Ecto neural progenitor cell (in vitro differentiated cells): ENCODE results near the gene CLEC16A.

Experiments
- DNase-seq: peaks from one replicate; pipeline ENCODE4 v3.0.0-alpha.2; 2018; ENCODE audit warnings: low spot score

The CLEC16A gene

DNA sequence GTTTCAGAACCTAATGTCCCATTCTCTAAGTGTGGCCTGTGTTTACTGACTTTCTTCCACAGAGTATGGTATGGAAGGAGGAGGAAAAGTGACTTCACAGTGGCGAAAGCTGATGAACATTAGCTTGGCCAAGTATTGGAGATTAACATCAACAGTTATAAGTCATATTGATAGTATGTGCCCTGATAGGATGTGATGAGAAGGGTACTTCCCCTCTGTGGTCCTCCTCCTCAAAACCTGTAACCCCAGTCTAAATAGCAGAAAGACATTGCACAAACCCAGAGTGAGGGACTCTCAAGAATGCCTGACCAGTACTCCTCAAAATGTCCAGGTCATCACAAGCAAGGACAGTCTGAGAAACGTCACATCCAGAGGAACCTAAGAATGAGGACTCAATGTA lies 73.1 kb downstream of the CLEC16A start:
- no peak for DNase-seq

DNA sequence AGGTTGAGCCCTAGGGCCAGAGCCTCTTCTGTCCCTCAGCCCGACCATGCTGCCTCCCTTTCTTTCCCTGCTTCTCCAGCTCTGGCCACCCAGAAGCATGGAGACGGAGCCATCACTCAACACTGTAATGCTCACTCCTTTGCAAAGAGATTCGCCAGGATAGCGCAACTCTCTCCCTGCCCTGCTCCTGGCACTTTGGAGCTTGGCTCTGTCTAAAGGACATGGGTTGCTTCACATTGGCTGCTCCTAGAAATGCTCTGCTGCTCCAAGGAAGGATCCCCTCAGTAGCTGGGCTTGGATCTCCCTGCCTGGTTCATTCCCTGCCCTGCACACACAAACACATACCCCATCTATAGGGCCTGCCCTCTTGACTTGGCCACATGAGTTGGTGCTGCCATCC lies 76.0 kb downstream of the CLEC16A start:
- no peak for DNase-seq

- no peak for DNase-seq
Observed at GRCh38 chr16:11020792-11021551, 76.6 kb downstream of the CLEC16A start.

DNA sequence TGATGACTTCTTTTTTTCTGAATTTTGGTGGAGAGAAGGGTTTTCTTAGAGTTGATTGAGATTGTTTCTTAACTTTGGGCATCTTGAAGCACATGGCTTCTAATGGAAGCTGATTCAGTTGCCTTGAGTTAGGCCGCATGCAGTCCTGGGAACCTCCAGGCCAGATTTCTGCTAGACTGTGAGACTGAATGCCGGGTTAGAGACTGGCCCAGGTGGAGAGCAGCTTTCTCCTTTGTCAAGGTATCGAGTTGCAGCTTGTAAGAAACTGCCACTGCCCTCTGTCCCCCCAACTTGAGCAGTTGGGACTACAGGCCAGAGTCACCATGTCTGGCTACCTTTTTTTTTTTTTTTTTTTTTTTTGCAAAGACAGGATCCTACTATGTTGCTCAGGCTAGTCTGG lies 77.6 kb downstream of the CLEC16A start:
- no peak for DNase-seq

DNA sequence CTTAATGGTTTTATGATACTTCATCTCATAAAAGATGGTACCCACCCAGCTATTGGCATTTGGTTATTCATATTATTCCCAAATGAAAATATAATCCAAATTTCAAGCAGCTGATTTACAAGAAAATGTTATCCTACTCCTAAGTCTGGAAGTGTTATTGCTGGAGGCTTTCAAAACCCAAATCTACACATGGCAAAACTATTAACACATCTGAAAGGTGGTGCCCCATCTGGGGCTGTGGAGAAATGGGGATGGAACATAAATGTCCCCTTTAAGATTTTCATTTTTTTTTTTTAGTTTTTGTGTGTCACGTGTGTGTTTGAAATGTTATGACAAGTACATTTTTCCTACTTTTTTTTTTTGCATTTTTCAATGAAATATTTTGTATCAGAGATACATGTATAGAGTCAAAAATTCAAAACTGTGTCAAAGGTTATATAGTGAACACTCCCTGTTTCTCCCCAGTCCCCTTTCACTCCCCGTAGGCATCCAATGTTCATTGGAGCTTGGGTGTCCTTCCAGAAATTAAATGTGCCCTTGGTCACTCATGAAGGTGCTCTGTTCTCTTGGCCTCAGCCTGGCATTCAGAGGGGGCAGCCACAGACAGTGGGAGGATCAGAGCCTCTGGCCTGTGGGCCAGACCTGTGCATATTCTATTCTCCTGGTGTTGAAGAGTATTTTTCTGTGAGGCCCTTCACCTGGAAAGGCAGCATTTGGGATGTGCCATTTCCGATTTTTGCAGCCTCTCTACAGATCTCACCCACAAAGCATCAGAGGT lies 79.1 kb downstream of the CLEC16A start:
- no peak for DNase-seq

DNA sequence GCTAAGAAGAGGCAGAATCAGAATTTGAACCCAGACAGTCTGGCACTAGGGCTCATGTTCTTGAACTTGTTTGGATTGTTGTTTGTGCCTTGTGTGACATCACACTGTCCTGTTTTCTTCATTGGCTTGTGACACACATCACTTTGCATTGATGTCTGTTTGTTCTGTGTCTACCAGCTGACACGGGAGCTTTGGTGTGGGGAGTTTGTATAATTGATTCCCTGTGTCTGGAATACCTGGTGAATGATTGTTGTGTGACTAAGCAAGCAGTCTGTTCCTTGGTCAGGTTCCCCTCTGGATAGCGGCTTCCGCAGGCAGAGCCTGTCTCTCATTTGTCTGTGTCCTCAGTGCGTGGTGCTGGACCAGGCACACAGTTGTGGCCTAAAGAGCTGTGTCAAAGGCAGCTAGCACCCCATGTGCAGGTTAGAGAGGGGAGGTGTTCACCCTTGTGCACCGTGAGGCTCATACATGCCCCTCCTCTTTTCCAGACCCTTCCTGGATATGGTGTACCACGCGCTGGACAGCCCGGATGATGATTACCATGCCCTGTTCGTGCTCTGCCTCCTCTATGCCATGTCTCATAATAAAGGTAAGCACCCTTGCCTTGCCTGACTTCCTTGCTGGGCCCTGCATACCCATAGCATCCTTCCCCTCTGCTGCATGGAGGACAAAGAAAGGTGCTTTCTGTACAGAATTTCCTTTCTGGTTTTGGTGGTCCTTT lies 80.1 kb downstream of the CLEC16A start:
- DNase-seq, result no peak

- DNase-seq, result no peak
Observed at GRCh38 chr16:11025120-11025531, 80.8 kb downstream of the CLEC16A start.

GRCh38 chr16:11029948-11030347 lies 85.6 kb downstream of the CLEC16A start:
- DNase-seq, result no peak

GRCh38 chr16:11030990-11031510 lies 86.7 kb downstream of the CLEC16A start:
- no peak for DNase-seq

GRCh38 chr16:11032000-11032921 lies 87.9 kb downstream of the CLEC16A start:
- no peak for DNase-seq

DNA sequence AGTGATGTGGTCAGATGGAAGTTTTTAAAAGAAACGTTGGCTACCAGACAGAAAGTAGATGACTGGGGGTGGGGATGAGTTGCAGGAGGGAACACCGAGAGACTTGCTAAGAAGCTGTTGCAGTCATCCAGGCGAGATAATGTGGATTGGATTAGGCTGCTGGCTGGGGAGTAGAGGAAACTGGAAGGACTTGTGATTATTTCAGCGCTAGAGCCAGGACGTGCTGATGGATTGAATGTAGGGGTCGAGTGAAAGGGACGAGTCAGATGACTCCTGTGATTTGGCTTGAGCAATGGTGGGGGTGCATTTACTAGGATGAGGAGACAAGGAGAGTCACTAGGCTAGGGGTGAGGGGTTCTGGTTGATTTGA lies 88.5 kb downstream of the CLEC16A start:
- DNase-seq, result no peak

- DNase-seq, result no peak
Observed at GRCh38 chr16:11033629-11034420, 89.5 kb downstream of the CLEC16A start.

- DNase-seq, result no peak
Observed at GRCh38 chr16:11034481-11034931, 90.1 kb downstream of the CLEC16A start.

DNA sequence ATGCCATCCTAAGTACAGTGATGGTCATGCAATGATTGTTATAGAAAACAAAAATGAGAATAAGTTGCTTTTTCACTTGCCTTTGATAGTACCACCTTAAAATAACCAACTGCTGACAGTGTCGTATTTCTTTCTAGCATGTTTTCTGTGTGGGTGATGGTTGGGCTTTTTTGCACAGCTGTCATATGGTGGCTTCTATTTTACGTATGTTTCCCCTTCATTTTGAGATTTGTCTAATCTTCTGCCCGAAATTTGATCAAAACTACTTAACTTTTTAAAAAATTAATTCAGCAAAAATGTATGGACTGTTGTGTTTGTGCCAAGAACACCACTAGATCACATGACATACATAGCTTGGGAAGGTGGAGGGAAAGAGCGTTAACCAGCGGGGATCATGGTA lies 90.7 kb downstream of the CLEC16A start:
- no peak for DNase-seq

DNA sequence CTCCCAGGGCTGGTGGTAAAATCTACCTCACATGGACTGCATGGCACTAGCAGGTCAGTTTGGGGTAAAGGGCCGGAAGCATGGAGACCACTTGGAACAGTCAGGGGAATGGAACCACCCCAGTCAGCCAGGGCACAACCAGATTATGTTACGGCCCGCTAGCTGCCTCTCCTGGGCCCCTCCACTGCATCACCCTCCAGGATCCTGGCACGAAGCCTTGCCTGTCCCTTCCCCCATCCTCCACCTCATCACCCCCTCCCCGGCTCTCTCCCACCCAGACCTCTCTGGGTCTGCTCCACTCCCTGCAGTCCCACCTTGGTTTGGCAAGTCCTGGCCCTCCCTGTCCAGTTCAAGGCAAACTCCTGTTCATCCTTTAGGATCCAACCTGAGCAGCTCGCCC lies 91.7 kb downstream of the CLEC16A start:
- DNase-seq, result no peak

DNA sequence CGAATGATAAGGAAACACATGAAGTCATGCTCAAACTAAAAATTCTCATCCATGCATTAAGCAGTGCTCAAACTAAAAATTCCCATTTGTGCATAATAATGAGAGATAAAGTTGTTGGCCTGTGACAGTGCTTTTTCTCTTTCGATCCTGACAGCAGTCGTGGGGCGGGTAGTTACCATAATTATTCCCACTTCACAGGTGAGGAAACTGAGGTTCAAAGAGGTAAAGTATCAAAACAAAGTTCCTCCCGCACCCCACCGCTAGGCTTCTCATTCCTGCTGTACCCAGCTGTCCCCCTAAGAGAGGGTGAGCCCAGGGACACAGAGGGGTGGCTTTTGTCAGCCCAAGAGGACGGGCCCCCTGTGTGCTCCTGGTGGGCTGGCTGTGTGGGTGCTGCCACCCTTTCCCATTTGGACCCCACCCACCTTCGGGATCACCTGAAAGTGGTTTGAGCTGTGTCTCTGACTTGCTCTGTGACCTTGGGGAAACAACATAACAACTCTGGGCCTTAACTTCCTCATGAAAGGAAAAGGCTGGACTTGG lies 92.6 kb downstream of the CLEC16A start:
- no peak for DNase-seq

- DNase-seq, result no peak
Observed at GRCh38 chr16:11038305-11038704, 93.9 kb downstream of the CLEC16A start.

GRCh38 chr16:11038777-11039176 lies 94.4 kb downstream of the CLEC16A start:
- no peak for DNase-seq

GRCh38 chr16:11039726-11040125 lies 95.4 kb downstream of the CLEC16A start:
- DNase-seq, result no peak

GRCh38 chr16:11042191-11042590 lies 97.8 kb downstream of the CLEC16A start:
- DNase-seq, result no peak
